GM18867 (cell line): ENCODE data around the gene C22orf42.
"Not testable (repeated sequence)": the region's sequence is repeated elsewhere in the genome, so short reads cannot be mapped to it uniquely, and the experiment has no call there.

Source experiments
- ATAC-seq: cut with Tn5 transposase; IDR thresholded peaks from one replicate; pipeline ENCODE4 v1.9.1; 2021; ENCODE audit warnings: mild to moderate bottlenecking, moderate library complexity; ENCODE audit not compliant: unreplicated experiment

The C22orf42 gene

DNA sequence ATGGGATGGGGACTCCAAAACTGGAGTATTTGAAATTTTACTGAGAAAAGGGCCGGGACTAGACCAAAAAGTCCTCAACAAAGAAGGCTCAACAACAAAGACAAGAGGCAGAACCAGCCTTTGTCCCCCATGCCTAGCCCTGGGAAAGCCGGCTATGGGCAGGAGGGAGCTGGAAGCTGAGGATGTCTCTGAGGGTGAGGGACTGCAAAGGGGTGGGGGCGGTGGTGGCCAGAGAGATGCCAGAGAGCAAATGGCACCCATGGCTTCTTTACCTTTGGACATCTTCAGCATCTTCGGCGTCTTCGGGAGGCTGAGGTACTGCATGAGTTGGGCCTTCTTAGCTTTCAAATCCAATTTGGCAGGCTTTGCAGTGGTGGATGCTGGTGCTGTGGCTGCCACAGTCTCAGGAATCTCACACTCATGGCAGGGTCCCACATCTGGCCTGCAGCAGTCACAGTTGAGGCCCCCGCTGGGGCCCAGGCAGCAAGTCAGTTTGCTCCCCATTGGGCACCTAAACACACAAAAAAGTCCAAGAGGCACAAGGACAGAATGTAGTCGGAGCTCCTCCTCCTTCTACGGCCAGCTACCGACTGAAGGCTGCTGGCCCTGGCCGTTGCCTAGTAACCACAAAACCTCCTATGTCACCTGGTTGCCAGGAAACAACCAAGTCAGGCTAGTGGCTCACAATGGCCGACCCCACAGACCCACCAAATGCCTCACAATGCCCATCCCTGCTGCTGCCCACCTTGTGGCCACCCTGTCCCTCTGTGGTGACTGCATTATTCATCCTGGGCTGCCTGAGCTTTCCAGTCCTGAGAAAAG is at the start of gene C22orf42:
C22orf42 (minus strand) TSS at position 592 of the 822 bp plus-strand sequence; CDS start at position 504, 88 bp downstream.
- ATAC-seq, result no peak

- no peak for ATAC-seq
Measured at GRCh38 chr22:32208681-32209080, 49.6 kb upstream of the C22orf42 start.

DNA sequence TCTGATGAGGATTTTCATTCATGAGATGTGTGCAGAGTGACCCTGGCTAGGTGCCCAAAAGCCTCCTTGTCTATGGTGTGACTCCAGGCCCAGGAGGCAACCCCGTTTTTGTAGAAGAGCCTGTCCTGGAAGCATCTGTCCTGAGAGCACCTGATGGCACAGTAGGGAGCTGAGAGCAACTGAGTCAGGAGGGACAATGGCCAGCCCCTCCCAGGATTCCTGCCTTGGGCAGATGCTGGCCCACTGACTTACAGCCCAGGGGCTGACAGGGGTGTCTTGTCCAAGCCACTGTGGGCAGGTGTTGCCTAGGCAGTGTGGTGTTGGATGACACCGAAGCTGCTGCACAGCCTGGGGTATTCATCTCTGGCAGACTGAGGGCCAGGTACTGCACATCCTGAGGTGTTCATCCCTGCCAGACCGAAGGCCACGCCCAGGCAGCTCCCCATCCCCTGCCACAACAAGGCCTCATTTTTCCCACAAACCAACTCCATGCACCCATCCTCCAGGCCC is 48.9 kb upstream of the C22orf42 start:
- ATAC-seq, result no peak

GRCh38 chr22:32206774-32207758 is 48.0 kb upstream of the C22orf42 start:
- ATAC-seq, result no peak

- no peak for ATAC-seq
Measured at GRCh38 chr22:32205974-32206773, 47.1 kb upstream of the C22orf42 start.

GRCh38 chr22:32204856-32205722 is 46.0 kb upstream of the C22orf42 start, which contains the start of gene RFPL2:
RFPL2 (minus strand) TSS chr22:32205073; CDS start chr22:32202451, 2,622 bp downstream.
- peak; percentile 42 for ATAC-seq

DNA sequence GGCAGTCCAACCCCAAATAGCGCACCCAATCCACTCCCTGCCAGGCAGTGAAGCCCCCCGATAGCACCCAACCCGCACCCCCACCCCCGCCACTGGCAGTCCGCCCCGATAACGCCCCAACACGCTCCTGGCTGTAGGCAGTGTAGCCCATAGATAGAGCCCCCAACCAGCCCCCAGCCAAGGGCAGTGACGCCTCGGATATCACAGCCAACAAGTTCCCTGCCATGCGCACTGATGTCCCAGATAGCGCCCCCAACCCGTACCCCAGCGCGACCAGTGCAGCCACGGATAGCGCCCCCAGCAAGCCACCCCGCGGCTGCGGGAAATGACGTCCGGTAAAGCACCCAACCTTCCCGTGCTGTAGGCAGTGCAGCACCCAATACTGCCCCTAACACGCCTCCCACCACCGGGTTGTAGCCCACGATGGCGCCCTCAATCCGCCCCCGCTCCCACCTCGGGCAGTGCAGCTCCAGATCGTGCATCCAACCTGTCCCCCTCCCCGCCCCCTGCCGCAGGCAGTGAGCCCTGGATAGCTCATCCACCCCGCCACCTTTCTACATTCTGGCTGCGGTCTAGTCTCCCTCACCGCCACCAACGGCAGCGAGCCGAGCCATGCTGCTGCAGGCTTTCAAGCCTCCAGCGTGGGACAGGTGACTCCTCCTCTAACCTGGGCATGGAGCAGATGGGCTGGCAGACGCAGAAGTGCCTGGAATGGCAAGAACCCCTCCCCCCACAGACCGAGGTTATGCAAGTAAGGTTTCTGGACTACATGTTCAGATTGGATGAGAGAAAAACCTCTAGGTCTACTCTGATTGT is 45.1 kb upstream of the C22orf42 start:
- no peak for ATAC-seq

GRCh38 chr22:32203181-32204039 is 44.3 kb upstream of the C22orf42 start:
- no peak for ATAC-seq

DNA sequence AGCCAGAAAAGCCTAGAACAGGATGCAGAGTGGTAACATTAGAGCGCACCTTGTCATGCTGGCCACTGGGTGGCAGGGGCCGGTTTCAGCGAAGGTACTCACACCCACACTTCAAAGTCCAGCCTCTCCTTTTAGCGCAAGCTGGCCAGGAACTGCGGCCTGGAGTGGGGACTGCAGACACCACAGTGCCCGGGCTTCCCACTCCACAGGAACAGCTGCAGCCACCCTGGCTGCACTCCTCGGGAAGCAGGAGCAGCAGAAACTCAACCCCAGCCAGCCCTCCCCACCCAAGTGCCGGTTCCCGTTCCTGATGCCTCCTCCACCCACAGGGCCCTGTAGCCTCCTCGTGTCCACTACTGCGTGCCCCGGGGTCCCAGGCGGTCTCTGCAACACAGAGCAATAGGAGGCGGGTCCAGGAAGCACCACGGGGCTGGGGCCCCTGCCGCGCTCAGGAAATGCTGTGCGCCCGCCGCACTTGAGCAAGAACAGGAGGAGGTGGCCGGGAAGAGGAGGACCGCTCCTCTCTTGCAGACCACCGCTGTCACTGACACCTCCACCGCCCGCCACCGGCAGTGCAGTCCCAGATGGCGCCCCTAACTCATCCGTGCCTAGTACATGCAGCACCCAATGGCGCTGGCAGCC is 43.6 kb upstream of the C22orf42 start:
- ATAC-seq, result no peak

DNA sequence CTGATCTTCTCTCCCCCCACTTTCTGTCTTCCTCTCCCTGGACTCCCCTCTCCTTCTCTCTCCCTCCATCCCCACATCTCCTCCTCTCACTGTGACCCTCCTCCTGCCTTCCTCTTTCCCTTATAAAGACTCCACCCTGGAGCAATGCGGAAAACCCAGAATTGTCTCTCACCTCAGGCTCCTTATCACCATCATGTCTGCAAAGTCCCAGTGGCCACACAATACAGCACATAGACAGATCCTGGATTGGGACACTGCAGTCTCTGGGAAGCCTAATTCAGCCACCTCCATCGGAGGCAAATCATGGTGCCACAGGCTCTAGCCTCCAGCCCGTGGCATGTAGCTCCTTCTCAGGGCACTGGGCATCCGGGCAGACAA is 43.0 kb upstream of the C22orf42 start:
- ATAC-seq, result no peak

DNA sequence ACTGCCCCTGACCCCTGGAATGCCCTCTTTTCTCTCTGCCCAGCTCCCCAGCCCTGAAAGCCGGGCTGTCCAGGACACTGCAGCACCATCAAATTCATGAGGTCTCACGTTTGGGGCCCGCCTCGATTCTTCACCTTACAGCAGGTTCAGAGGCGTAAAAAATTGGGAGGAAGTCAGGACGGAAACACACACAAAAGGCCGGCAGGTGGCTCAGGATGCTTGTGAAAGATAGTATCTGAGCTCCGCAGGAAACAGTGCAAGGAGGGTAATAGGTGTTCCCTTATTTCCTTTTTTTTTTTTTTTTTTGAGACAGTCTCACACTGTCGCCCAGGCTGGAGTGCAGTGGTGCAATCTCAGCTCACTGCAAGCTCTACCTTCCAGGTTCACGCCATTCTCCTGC is 41.6 kb upstream of the C22orf42 start:
- ATAC-seq, result no peak

DNA sequence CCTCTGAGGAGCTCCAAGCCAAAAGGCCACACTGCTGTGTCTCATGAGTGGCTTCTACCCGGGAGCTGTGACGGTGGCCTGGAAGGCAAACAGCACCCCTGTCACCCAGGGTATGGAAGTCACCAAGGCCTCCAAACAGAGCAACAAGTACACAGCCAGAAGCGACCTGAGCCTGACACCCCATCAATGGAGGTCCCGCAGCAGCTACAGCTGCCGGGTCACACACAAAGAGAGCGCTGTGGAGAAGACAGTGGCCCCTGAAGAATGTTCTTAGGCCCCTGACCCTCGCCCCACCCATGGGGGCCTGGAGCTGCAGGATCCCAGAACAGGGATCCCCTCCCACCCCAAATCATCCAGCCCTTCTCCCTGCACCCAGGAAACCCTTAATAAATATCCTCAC is 40.9 kb upstream of the C22orf42 start:
- ATAC-seq, result no peak

GRCh38 chr22:32199341-32199740 is 40.2 kb upstream of the C22orf42 start:
- ATAC-seq, result no peak

DNA sequence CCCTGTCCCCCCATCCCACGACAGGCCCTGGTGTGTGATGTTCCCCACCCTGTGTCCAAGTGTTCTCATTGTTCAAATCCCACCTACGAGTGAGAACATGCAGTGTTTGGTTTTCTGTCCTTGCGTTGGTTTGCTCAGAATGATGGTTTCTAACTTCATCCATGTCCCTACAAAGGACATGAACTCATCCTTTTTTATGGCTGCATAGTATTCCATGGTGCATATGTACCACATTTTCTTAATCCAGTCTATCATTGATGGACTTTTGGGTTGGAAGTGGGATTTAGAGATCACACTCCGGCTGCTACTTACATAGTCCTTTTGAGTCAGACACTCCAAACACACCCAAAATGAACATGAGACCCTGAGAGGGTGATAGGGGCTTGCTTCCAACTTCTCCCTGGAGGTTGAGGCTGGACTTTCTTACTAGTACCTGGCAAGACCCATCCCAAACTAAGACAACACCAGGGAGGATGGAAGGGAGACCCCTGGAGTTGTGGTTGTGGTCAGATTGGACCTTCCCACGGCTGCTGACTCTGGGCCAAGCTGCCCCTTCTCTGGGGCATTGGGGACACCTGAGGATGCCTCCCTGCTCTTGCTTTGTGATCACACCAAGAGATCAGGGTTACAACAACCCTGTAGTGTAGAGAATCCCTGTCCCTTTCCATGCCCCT is 38.6 kb upstream of the C22orf42 start:
- ATAC-seq, result not testable (repeated sequence)

DNA sequence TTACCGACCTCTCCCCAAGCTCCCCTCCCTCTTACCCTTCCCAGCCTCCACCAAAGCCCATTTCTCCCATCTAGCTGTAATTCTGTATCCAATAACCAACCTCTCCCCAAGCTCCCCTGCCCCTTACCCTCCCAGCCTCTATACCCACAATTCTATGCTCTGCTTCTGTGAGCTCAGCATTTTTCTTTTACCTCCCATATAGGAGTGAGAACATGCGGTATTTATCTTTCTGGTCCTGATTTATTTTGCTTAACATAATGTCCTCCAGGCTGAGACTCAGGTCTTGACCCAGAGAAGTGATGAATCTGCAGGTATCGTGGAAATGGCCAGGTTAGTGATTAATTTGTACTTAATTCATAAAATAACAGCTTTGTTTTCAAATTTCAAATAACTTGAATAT is 36.8 kb upstream of the C22orf42 start:
- not testable (repeated sequence) for ATAC-seq

GRCh38 chr22:32193346-32193745 is 34.2 kb upstream of the C22orf42 start:
- not testable (repeated sequence) for ATAC-seq

DNA sequence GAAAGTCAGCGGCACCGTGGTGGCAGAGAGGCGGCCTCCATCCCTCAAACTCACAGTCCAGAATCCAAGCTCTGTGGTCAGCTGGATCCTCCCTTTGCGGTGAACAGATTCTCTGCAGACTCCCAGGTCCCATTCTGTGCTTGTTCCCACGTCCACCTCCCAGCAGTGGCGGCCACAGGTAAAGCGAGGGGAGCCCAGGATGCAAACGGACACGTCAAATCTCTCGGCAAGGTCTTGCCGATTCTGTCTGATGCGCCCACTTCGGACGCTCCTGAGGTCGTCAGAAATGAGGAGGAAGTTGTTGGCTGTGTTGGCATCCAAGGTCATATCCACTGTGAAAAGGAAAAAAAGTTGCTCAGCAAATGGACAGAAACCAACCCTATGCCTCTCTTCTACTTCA is 31.9 kb upstream of the C22orf42 start:
- ATAC-seq, result not testable (repeated sequence)
